ENCODE measurements around the gene HSPB8.

HSPB8 gene

DNA sequence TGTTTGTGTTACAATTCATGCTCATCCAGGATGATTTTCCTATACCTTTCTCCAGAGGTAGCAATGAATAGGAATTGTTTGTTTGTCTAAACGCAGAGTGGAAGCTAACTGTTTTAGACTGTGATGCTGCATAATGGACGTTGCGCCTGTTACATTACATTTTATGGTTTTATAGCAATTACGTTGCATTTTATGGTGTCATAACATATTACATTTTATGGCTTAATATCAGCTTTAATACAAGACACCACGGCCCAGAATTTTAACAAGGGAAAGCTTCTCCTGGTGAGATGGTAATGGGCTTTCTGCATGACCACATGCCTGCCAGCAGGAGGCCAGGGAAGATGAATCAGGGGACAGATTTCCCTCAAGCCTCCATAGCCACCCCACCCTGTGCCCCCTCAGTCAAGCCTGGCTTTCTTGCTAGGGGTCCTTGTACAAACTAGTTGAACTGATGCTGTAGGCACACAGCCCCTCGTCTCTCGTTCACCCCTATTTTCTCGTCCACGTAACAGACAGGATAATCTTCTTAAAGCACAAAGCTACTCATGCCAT is 56.5 kb downstream of the HSPB8 start:
- H3K9me2 ChIP-seq (ENCODE audit: low read depth, low read length) = no peaks in the 10 kb centered on the region
- no peaks in the 10 kb centered on the region for H4K20me1 ChIP-seq (ENCODE audit: insufficient read depth, low read length)
- no peaks in the 10 kb centered on the region for H3K4me1 ChIP-seq (ENCODE audit: insufficient read depth, low read length, severe bottlenecking)
- no peaks in the 10 kb centered on the region for H3K36me3 ChIP-seq (ENCODE audit: insufficient read depth, low read length)
- TF ChIP-seq EZH2 (IDR thresholded peaks at IDR 0.05; ENCODE audit: borderline replicate concordance, low read length) (no peak), CTCF (IDR thresholded peaks at IDR 0.05; ENCODE audit: low read length) (no peak)
- no peaks in the 10 kb centered on the region for H3K9me3 ChIP-seq (ENCODE audit: low read length)
- H3K4me2 ChIP-seq (ENCODE audit: low read length) = no peak overlapping the region
- H3K9ac ChIP-seq (ENCODE audit: low read length) = no peak overlapping the region
- no peak overlapping the region for H3K4me3 ChIP-seq (ENCODE audit: low read depth, low read length, poor library complexity, severe bottlenecking)
- no peak overlapping the region for H3K27ac ChIP-seq (ENCODE audit: low read depth, low read length, poor library complexity, severe bottlenecking)
- H3K79me2 ChIP-seq (ENCODE audit: insufficient read depth, low read length) = no peaks in the 10 kb centered on the region
- H3K27me3 ChIP-seq (ENCODE audit: insufficient read depth, low read length) = no peaks in the 10 kb centered on the region
- H3F3A ChIP-seq (ENCODE audit: insufficient read depth, low read length) = no peaks in the 10 kb centered on the region
- H2AFZ ChIP-seq (ENCODE audit: low read length) = no peak overlapping the region

- Histone ChIP-seq H2AFZ (ENCODE audit: low read length) (no peak overlapping the region), H3F3A (ENCODE audit: insufficient read depth, low read length) (no peaks in the 10 kb centered on the region), H3K9me2 (ENCODE audit: low read depth, low read length) (no peaks in the 10 kb centered on the region), H3K9me3 (ENCODE audit: low read length) (no peaks in the 10 kb centered on the region), H3K4me2 (ENCODE audit: low read length) (no peak overlapping the region), H3K36me3 (ENCODE audit: insufficient read depth, low read length) (no peaks in the 10 kb centered on the region), H3K9ac (ENCODE audit: low read length) (no peak overlapping the region), H3K4me1 (ENCODE audit: insufficient read depth, low read length, severe bottlenecking) (no peaks in the 10 kb centered on the region), H3K27ac (ENCODE audit: low read depth, low read length, poor library complexity, severe bottlenecking) (no peak overlapping the region), H4K20me1 (ENCODE audit: insufficient read depth, low read length) (no peaks in the 10 kb centered on the region), H3K79me2 (ENCODE audit: insufficient read depth, low read length) (no peaks in the 10 kb centered on the region), H3K27me3 (ENCODE audit: insufficient read depth, low read length) (no peaks in the 10 kb centered on the region), H3K4me3 (ENCODE audit: low read depth, low read length, poor library complexity, severe bottlenecking) (no peak overlapping the region)
- TF ChIP-seq EZH2 (IDR thresholded peaks at IDR 0.05; ENCODE audit: borderline replicate concordance, low read length) = no peak
- no peak for TF ChIP-seq CTCF (IDR thresholded peaks at IDR 0.05; ENCODE audit: low read length)
These were observed 57.6 kb downstream of the HSPB8 start for GRCh38 chr12:119236372-119236771.

DNA sequence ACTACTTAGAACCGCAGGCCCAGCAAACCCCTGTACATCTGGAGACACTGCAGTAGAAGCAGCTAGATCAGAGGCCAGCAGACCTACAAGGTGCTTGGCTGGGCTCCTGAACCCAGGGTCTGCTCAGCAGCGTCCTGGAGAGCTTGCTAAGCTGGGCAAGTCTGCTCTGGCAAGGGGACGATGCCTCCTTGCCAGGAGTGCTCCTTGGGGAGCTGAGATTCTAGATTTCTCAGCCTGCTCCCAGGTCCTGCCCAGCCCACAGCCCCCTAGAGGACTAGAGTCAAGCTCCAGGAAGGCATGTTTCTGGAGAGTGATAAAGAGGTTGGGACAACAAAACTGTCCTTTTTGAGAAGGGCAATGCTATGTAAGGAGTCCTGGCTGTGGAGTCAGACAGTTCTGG is 60.3 kb downstream of the HSPB8 start:
- no peaks in the 10 kb centered on the region for H3K36me3 ChIP-seq (ENCODE audit: insufficient read depth, low read length)
- TF ChIP-seq EZH2 (IDR thresholded peaks at IDR 0.05; ENCODE audit: borderline replicate concordance, low read length) = no peak
- no peak for TF ChIP-seq CTCF (IDR thresholded peaks at IDR 0.05; ENCODE audit: low read length)
- no peaks in the 10 kb centered on the region for H3K4me1 ChIP-seq (ENCODE audit: insufficient read depth, low read length, severe bottlenecking)

More for the DNA sequence above, 60.3 kb downstream of the HSPB8 start:
- Histone ChIP-seq H4K20me1 (ENCODE audit: insufficient read depth, low read length) (no peaks in the 10 kb centered on the region), H2AFZ (ENCODE audit: low read length) (no peak overlapping the region), H3K27me3 (ENCODE audit: insufficient read depth, low read length) (no peaks in the 10 kb centered on the region), H3K4me3 (ENCODE audit: low read depth, low read length, poor library complexity, severe bottlenecking) (no peak overlapping the region), H3K9ac (ENCODE audit: low read length) (no peak overlapping the region), H3K4me2 (ENCODE audit: low read length) (no peak overlapping the region), H3K27ac (ENCODE audit: low read depth, low read length, poor library complexity, severe bottlenecking) (no peak overlapping the region), H3K79me2 (ENCODE audit: insufficient read depth, low read length) (no peaks in the 10 kb centered on the region), H3K9me3 (ENCODE audit: low read length) (no peaks in the 10 kb centered on the region), H3F3A (ENCODE audit: insufficient read depth, low read length) (no peaks in the 10 kb centered on the region), H3K9me2 (ENCODE audit: low read depth, low read length) (no peaks in the 10 kb centered on the region)
